HG03354 (cell line): ENCODE data around the gene AGPAT1.
"Not testable (repeated sequence)": the region's sequence is repeated elsewhere in the genome, so short reads cannot be mapped to it uniquely, and the experiment has no call there.

ENCODE experiments used
- ATAC-seq: cut with Tn5 transposase; IDR thresholded peaks from one replicate; pipeline ENCODE4 v1.9.1; 2021; ENCODE audit warnings: mild to moderate bottlenecking; ENCODE audit not compliant: unreplicated experiment, poor library complexity, severe bottlenecking

The AGPAT1 gene

DNA sequence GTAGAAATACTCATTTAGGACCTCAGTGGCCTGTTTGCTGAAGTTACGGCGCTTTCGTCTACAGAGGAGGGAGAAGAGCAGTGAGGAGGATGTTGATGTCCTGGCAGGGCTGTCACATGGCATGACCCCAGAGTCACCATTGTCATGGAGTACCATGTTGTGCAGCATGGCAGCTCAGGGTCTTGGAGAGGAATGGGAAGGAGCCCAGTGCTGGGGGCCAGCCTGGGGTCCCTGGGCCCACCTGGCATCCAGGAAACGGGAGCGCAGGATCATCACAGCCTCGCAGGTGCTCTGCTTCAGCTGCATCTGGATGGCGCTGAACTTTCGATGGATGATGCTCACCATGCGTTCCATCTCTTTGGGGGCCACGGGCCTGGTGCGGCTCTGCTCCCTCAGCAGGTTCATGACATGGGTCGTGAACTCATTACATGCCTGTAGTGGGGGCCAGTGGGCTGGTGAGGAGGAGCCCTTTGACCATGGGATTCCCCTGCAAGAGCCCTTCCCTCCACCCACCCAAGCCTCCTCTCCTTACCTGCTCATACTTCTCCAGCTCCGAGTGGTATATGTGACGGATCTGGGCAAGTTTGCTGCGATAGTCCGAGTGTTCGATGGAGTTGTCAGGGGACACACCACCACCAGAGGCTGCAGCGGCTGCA, 12.0 kb upstream of the AGPAT1 start:
- ATAC-seq: not testable (repeated sequence)

DNA sequence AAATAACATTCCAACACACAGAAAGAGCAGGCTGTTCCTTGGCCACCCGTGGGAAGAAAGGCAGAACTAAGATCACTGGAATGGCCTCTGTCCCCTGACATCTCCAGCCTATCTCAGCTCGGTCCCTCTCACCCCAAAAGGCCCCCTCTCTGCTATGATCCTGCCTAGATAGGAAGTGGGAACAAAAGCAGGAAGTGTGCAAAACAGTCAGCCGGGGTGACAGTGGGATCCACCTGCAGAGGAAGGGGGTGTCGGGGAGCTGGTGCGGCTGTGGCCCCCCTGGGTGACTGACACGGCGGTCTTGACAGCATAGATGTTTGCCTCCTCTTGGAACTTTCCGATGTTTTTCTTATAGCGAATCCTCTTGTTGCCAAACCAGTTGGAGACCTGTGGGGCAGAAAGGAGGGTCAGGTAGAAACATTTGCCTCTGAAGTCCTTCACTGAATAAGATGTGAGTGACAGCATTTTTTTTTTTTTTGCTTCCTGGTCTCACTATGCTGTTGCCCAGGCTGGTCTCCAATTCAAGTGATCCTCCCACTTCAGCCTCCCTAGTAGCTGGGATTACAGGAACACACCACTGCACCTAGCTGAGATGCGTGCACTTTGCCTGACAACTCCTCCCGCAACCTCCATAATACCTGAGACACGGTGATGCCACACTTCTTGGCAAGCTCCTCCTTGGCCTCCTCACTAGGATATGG, 11.3 kb upstream of the AGPAT1 start:
- no peak for ATAC-seq

- ATAC-seq: not testable (repeated sequence)
Measured at GRCh38 chr6:32186151-32186840, 10.4 kb upstream of the AGPAT1 start.

- ATAC-seq: not testable (repeated sequence)
Measured at GRCh38 chr6:32185681-32186131, 9.8 kb upstream of the AGPAT1 start.

- ATAC-seq: no peak
Measured at GRCh38 chr6:32184084-32184640, 8.3 kb upstream of the AGPAT1 start, which contains the start of gene AGER. Gene AGER, minus strand, starts transcription at chr6:32184253. Its CDS starts 31 bp downstream, at chr6:32184222.

- no peak for ATAC-seq
Measured at GRCh38 chr6:32183483-32184083, 7.7 kb upstream of the AGPAT1 start.

DNA sequence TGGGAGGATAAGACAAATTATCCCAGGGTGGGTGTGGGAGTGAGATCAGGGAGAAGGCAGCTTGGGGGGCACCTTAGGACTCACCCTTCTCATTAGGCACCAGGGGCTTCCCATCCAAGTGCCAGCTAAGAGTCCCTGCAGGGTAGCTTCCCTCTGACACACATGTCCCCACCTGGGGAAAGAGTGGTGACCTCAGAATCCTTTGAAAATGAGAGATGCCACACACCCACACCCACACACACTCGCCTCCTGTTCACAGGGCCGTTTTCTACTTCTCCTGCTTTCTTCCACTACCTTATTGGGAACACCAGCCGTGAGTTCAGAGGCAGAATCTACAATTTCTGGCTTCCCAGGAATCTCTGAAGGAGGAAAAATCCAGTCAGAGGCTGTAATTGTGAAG, 7.1 kb upstream of the AGPAT1 start:
- no peak for ATAC-seq

- no peak for ATAC-seq
Measured at GRCh38 chr6:32182555-32182981, 6.7 kb upstream of the AGPAT1 start.

GRCh38 chr6:32181915-32182529, 6.1 kb upstream of the AGPAT1 start:
- ATAC-seq: no peak

DNA sequence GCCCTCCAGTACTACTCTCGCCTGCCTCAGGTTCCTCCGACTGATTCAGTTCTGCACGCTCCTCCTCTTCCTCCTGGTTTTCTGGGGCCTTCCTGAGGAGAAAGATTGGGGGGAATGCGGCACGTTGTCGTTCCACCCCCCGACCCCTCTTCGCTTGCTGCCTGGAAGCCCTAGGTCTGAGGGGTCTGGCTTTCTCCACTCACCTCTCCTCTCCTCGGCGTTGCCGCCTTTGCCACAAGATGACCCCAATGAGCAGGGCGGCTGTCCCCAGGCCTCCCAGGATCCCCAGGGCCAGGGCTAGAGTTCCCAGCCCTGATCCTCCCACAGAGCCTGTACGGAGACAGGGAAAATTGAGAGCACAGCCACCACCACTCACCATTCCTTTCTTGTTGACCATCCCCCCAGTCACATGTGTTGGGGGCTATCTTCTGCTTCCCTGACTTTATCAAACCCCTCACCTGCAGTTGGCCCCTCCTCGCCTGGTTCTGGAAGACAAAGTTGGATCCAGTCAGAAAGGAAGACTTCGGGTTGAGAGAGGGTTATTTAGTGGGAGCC, 5.3 kb upstream of the AGPAT1 start:
- no peak for ATAC-seq

- no peak for ATAC-seq
Measured at GRCh38 chr6:32179766-32180405, 4.0 kb upstream of the AGPAT1 start.

- ATAC-seq: no peak
Measured at GRCh38 chr6:32178547-32179440, 2.9 kb upstream of the AGPAT1 start.

GRCh38 chr6:32177788-32178546, 2.1 kb upstream of the AGPAT1 start, which contains the start of gene RNF5:
Gene RNF5, plus strand, starts transcription at chr6:32178405. Its CDS starts 107 bp downstream, at chr6:32178512.
- peak; percentile 83 for ATAC-seq

- ATAC-seq: peak; percentile 11
Measured at GRCh38 chr6:32177183-32177787, 1.4 kb upstream of the AGPAT1 start.

- no peak for ATAC-seq
Measured at GRCh38 chr6:32176476-32177182, 745 bp upstream of the AGPAT1 start.

GRCh38 chr6:32175322-32175710, 568 bp downstream of the AGPAT1 start:
- no peak for ATAC-seq
